PC-3 (cell line): ENCODE results near the gene RHBG.

Experiments used
- CTCF ChIP-seq: fragments of 300-600 bp; sonication (generic); conservative IDR thresholded peaks from 2 replicates; pipeline ENCODE4 v1.5.1; 2017; ENCODE audit warnings: antibody characterized with exemption, low read depth, mild to moderate bottlenecking, low read length
- EZH2 ChIP-seq: fragments of 300-600 bp; sonication (generic); IDR thresholded peaks from one replicate; pipeline ENCODE4 v1.6.1; 2017; ENCODE audit warnings: antibody characterized with exemption, mild to moderate bottlenecking, low read length; ENCODE audit not compliant: unreplicated experiment

GRCh38 chr1:156413391-156414246, 44.6 kb downstream of the RHBG start:
- TF ChIP-seq EZH2: no peak
- TF ChIP-seq CTCF: no peak
